ENCODE data around the gene MAST4. TPM values are rescaled to one million over a fixed set of nuclear protein-coding genes. Genes with fewer than 3 reads are reported as not detected.

The MAST4 gene
- total RNA-seq, 2 experiments from 2014 or later = 1.3 to 21.9 TPM

- POLR2A ChIA-PET = no interaction called here
- DNase-seq (ENCODE audit: low spot score) = no peak
Measured at GRCh38 chr5:66660396-66660795, 64.2 kb downstream of the MAST4 start.

GRCh38 chr5:66661149-66661548, 65.0 kb downstream of the MAST4 start:
- Histone ChIP-seq H3K4me3 (ENCODE audit: low read depth, low read length, poor library complexity, severe bottlenecking) (no peak overlapping the region), H3K79me2 (ENCODE audit: insufficient read depth, low read depth, low read length) (no peaks in the 10 kb centered on the region), H3K4me1 (ENCODE audit: insufficient read depth, low read length, poor library complexity, severe bottlenecking) (no peaks in the 10 kb centered on the region), H3K36me3 (ENCODE audit: insufficient read depth, low read length) (no peaks in the 10 kb centered on the region), H2AFZ (ENCODE audit: low read length) (no peak overlapping the region), H3K9me3 (ENCODE audit: low read length) (no peaks in the 10 kb centered on the region), H3K9me2 (ENCODE audit: insufficient read depth, low read length) (no peaks in the 10 kb centered on the region), H4K20me1 (ENCODE audit: insufficient read depth, low read length) (no peaks in the 10 kb centered on the region), H3K27ac (ENCODE audit: low read depth, low read length, poor library complexity, severe bottlenecking) (no peak overlapping the region), H3K4me2 (ENCODE audit: low read length) (no peak overlapping the region)
- no peak for DNase-seq (ENCODE audit: low spot score)
- intact Hi-C loops (cut with micrococcal nuclease; ENCODE audit: unreplicated experiment) = no loop called here
- BruUV-seq (replicated peaks) = no TSS peak
- ChIA-PET CTCF (ENCODE audit: unreplicated experiment) (interaction anchor here (0.6 kb wide), 1 partner anchor 17 kb away, joined by 3 read pairs; no protein-coding TSS in a partner anchor), POLR2A (no interaction called here)
- TF ChIP-seq EZH2phosphoT487 (IDR thresholded peaks at IDR 0.05; ENCODE audit: borderline replicate concordance, low read depth, low read length) (no peak), CTCF (conservative IDR thresholded peaks at IDR 0.05; ENCODE audit: low read length) (no peak)

More at GRCh38 chr5:66660396-66660795, 64.2 kb downstream of the MAST4 start:
- Histone ChIP-seq H3K4me3 (ENCODE audit: low read depth, low read length, poor library complexity, severe bottlenecking) (no peak overlapping the region), H3K36me3 (ENCODE audit: insufficient read depth, low read length) (no peaks in the 10 kb centered on the region), H3K4me1 (ENCODE audit: insufficient read depth, low read length, poor library complexity, severe bottlenecking) (no peaks in the 10 kb centered on the region), H3K9me3 (ENCODE audit: low read length) (no peaks in the 10 kb centered on the region), H3K9me2 (ENCODE audit: insufficient read depth, low read length) (no peaks in the 10 kb centered on the region), H3K27ac (ENCODE audit: low read depth, low read length, poor library complexity, severe bottlenecking) (no peak overlapping the region), H2AFZ (ENCODE audit: low read length) (no peak overlapping the region), H3K79me2 (ENCODE audit: insufficient read depth, low read depth, low read length) (no peaks in the 10 kb centered on the region), H4K20me1 (ENCODE audit: insufficient read depth, low read length) (no peaks in the 10 kb centered on the region), H3K4me2 (ENCODE audit: low read length) (no peak overlapping the region)
- intact Hi-C loops (cut with micrococcal nuclease; ENCODE audit: unreplicated experiment) = no loop called here
- TF ChIP-seq EZH2phosphoT487 (IDR thresholded peaks at IDR 0.05; ENCODE audit: borderline replicate concordance, low read depth, low read length) (no peak), CTCF (conservative IDR thresholded peaks at IDR 0.05; ENCODE audit: low read length) (no peak)
- BruUV-seq (replicated peaks) = no TSS peak
- CTCF ChIA-PET (ENCODE audit: unreplicated experiment) = interaction anchor here (0.6 kb wide), 1 partner anchor 16 kb away, joined by 3 read pairs; no protein-coding TSS in a partner anchor

- Histone ChIP-seq H2AFZ (ENCODE audit: low read length) (no peak overlapping the region), H3K4me2 (ENCODE audit: low read length) (no peak overlapping the region), H3K27ac (ENCODE audit: low read depth, low read length, poor library complexity, severe bottlenecking) (no peak overlapping the region), H4K20me1 (ENCODE audit: insufficient read depth, low read length) (no peaks in the 10 kb centered on the region), H3K36me3 (ENCODE audit: insufficient read depth, low read length) (no peaks in the 10 kb centered on the region), H3K4me1 (ENCODE audit: insufficient read depth, low read length, poor library complexity, severe bottlenecking) (no peaks in the 10 kb centered on the region), H3K4me3 (ENCODE audit: low read depth, low read length, poor library complexity, severe bottlenecking) (no peak overlapping the region), H3K79me2 (ENCODE audit: insufficient read depth, low read depth, low read length) (no peaks in the 10 kb centered on the region), H3K9me2 (ENCODE audit: insufficient read depth, low read length) (no peaks in the 10 kb centered on the region), H3K9me3 (ENCODE audit: low read length) (no peaks in the 10 kb centered on the region)
- ChIA-PET POLR2A (no interaction called here), CTCF (ENCODE audit: unreplicated experiment) (no interaction called here)
- no peak for TF ChIP-seq EZH2phosphoT487 (IDR thresholded peaks at IDR 0.05; ENCODE audit: borderline replicate concordance, low read depth, low read length)
- TF ChIP-seq CTCF (conservative IDR thresholded peaks at IDR 0.05; ENCODE audit: low read length) = no peak
- intact Hi-C loops (cut with micrococcal nuclease; ENCODE audit: unreplicated experiment) = no loop called here
- DNase-seq (ENCODE audit: low spot score) = no peak
- BruUV-seq (replicated peaks) = no TSS peak
Measured at GRCh38 chr5:66666778-66667177, 70.6 kb downstream of the MAST4 start.
